Activated CD8-positive, alpha-beta memory T cell treated with anti-CD3 and anti-CD28 coated beads, Interleukin-2, amount 10 ng/mL, durations not matched to agents 7 days and 5 days (primary cell): ENCODE results near the gene MUC5AC. TPM values are rescaled to one million over a fixed set of nuclear protein-coding genes. Genes with fewer than 3 reads are reported as not detected.
A peak's percentile ranks its signal among the peaks of the same experiment; 100 is the strongest.
"Not testable (repeated sequence)": the region's sequence is repeated elsewhere in the genome, so short reads cannot be mapped to it uniquely, and the experiment has no call there.

ENCODE experiments used
- ATAC-seq: fragments of 150-1000 bp; cut with Tn5 transposase; one replicate; pipeline ENCODE4 v1.10.0; 2021; ENCODE audit warnings: moderate library complexity
- CTCF ChIA-PET: fragments of 350-600 bp; sonication (Branson Sonifier 250); formaldehyde crosslinking; loops from one replicate; lab custom pipeline; 2021; ENCODE audit warnings: antibody characterized with exemption; lab: Charles Lee
- DNase-seq: peaks from one replicate; pipeline ENCODE4 v3.0.0-alpha.2; 2020
- H3K27ac Mint-ChIP-seq: one replicate; pipeline ENCODE4 v1.8.0; 2021; ENCODE audit warnings: mild to moderate bottlenecking, mixed read lengths
- H3K27me3 Mint-ChIP-seq: one replicate; pipeline ENCODE4 v1.8.0; 2021; ENCODE audit warnings: mixed read lengths
- H3K36me3 Mint-ChIP-seq: one replicate; pipeline ENCODE4 v1.8.0; 2021; ENCODE audit warnings: mild to moderate bottlenecking, mixed read lengths
- H3K4me1 Mint-ChIP-seq: one replicate; pipeline ENCODE4 v1.8.0; 2021; ENCODE audit warnings: mixed read lengths
- H3K4me3 Mint-ChIP-seq: one replicate; pipeline ENCODE4 v1.8.0; 2021; ENCODE audit warnings: mild to moderate bottlenecking, moderate library complexity, mixed read lengths
- H3K9me3 Mint-ChIP-seq: one replicate; pipeline ENCODE4 v1.8.0; 2022; ENCODE audit warnings: low read depth, mixed read lengths
- total RNA-seq, 2 experiments: library from RNA; stranded (reverse); gene quantifications; one replicate each; pipeline ENCODE4 v1.2.3, GENCODE V29; 2021

MUC5AC gene
- total RNA-seq, 2 experiments from 2014 or later, result not detected

- Mint-ChIP-seq H3K27ac (no peak overlapping the region), H3K27me3 (peaks cover 4% of the 10 kb centered on the region), H3K9me3 (peaks cover 21% of the 10 kb centered on the region), H3K4me3 (no peak overlapping the region), H3K36me3 (no peaks in the 10 kb centered on the region), H3K4me1 (peaks cover 4% of the 10 kb centered on the region)
- ATAC-seq (no peak), DNase-seq (no peak)
- CTCF ChIA-PET, result no interaction called here
Measured at GRCh38 chr11:1147792-1148191, 10.0 kb upstream of the MUC5AC start.

GRCh38 chr11:1148752-1149180, 9.0 kb upstream of the MUC5AC start:
- ATAC-seq (no peak), DNase-seq (peak; percentile 34)
- H3K4me1 Mint-ChIP-seq, result peaks cover 5% of the 10 kb centered on the region
- peaks cover 4% of the 10 kb centered on the region for H3K27me3 Mint-ChIP-seq
- no peaks in the 10 kb centered on the region for H3K36me3 Mint-ChIP-seq
- no peak overlapping the region for H3K27ac Mint-ChIP-seq
- CTCF ChIA-PET, result no interaction called here
- no peak overlapping the region for H3K4me3 Mint-ChIP-seq
- H3K9me3 Mint-ChIP-seq, result peaks cover 14% of the 10 kb centered on the region

- H3K4me1 Mint-ChIP-seq, result peaks cover 5% of the 10 kb centered on the region
- H3K4me3 Mint-ChIP-seq, result no peak overlapping the region
- no peaks in the 10 kb centered on the region for H3K36me3 Mint-ChIP-seq
- no peak for ATAC-seq
- H3K9me3 Mint-ChIP-seq, result peaks cover 12% of the 10 kb centered on the region
- CTCF ChIA-PET, result no interaction called here
- DNase-seq, result peak; percentile 39
- peaks cover 4% of the 10 kb centered on the region for H3K27me3 Mint-ChIP-seq
- H3K27ac Mint-ChIP-seq, result no peak overlapping the region
Measured at GRCh38 chr11:1149545-1149944, 8.2 kb upstream of the MUC5AC start.

GRCh38 chr11:1150116-1150515, 7.6 kb upstream of the MUC5AC start:
- no peak for ATAC-seq
- Mint-ChIP-seq H3K4me1 (peaks cover 5% of the 10 kb centered on the region), H3K4me3 (no peak overlapping the region), H3K27ac (no peak overlapping the region), H3K9me3 (peaks cover 11% of the 10 kb centered on the region), H3K27me3 (peaks cover 4% of the 10 kb centered on the region), H3K36me3 (no peaks in the 10 kb centered on the region)
- CTCF ChIA-PET, result no interaction called here
- no peak for DNase-seq

GRCh38 chr11:1150769-1151365, 6.9 kb upstream of the MUC5AC start:
- Mint-ChIP-seq H3K27me3 (peaks cover 4% of the 10 kb centered on the region), H3K36me3 (no peaks in the 10 kb centered on the region), H3K9me3 (peaks cover 11% of the 10 kb centered on the region), H3K4me3 (no peak overlapping the region), H3K4me1 (peaks cover 5% of the 10 kb centered on the region), H3K27ac (no peak overlapping the region)
- CTCF ChIA-PET, result no interaction called here
- DNase-seq, result no peak
- no peak for ATAC-seq

- ATAC-seq, result no peak
- no peaks in the 10 kb centered on the region for H3K36me3 Mint-ChIP-seq
- no peak overlapping the region for H3K27ac Mint-ChIP-seq
- peaks cover 5% of the 10 kb centered on the region for H3K4me1 Mint-ChIP-seq
- CTCF ChIA-PET, result no interaction called here
- H3K4me3 Mint-ChIP-seq, result no peak overlapping the region
- H3K9me3 Mint-ChIP-seq, result peaks cover 11% of the 10 kb centered on the region
- DNase-seq, result peak; percentile 37
- H3K27me3 Mint-ChIP-seq, result peaks cover 4% of the 10 kb centered on the region
Measured at GRCh38 chr11:1151366-1152315, 6.1 kb upstream of the MUC5AC start.

- ATAC-seq (no peak), DNase-seq (peak; percentile 65)
- peaks cover 8% of the 10 kb centered on the region for H3K9me3 Mint-ChIP-seq
- no peak overlapping the region for H3K27ac Mint-ChIP-seq
- peaks cover 4% of the 10 kb centered on the region for H3K27me3 Mint-ChIP-seq
- H3K36me3 Mint-ChIP-seq, result no peaks in the 10 kb centered on the region
- CTCF ChIA-PET, result no interaction called here
- H3K4me1 Mint-ChIP-seq, result peaks cover 5% of the 10 kb centered on the region
- no peak overlapping the region for H3K4me3 Mint-ChIP-seq
Measured at GRCh38 chr11:1152316-1153104, 5.2 kb upstream of the MUC5AC start.

GRCh38 chr11:1153105-1153950, 4.4 kb upstream of the MUC5AC start:
- DNase-seq, result peak; percentile 33
- peak; percentile 29 for ATAC-seq

GRCh38 chr11:1153951-1154493, 3.7 kb upstream of the MUC5AC start:
- Mint-ChIP-seq H3K27me3 (peaks cover 4% of the 10 kb centered on the region), H3K4me1 (peaks cover 5% of the 10 kb centered on the region), H3K27ac (no peak overlapping the region), H3K36me3 (no peaks in the 10 kb centered on the region), H3K9me3 (no peaks in the 10 kb centered on the region), H3K4me3 (no peak overlapping the region)
- peak; percentile 31 for DNase-seq
- no peak for ATAC-seq
- CTCF ChIA-PET, result no interaction called here

More at GRCh38 chr11:1153105-1153950, 4.4 kb upstream of the MUC5AC start:
- Mint-ChIP-seq H3K27ac (no peak overlapping the region), H3K4me3 (no peak overlapping the region), H3K4me1 (peaks cover 5% of the 10 kb centered on the region), H3K27me3 (peaks cover 4% of the 10 kb centered on the region), H3K36me3 (no peaks in the 10 kb centered on the region), H3K9me3 (peaks cover under 1% of the 10 kb centered on the region)
- CTCF ChIA-PET, result no interaction called here

GRCh38 chr11:1154656-1155055, 3.1 kb upstream of the MUC5AC start:
- H3K4me3 Mint-ChIP-seq, H3K4me1 Mint-ChIP-seq, H3K27me3 Mint-ChIP-seq, DNase-seq, ATAC-seq, H3K36me3 Mint-ChIP-seq, H3K9me3 Mint-ChIP-seq, H3K27ac Mint-ChIP-seq, CTCF ChIA-PET: not testable (repeated sequence)

GRCh38 chr11:1155274-1155693, 2.5 kb upstream of the MUC5AC start:
- no peak for DNase-seq
- no peaks in the 10 kb centered on the region for H3K9me3 Mint-ChIP-seq
- H3K4me1 Mint-ChIP-seq, result peaks cover 5% of the 10 kb centered on the region
- peaks cover 4% of the 10 kb centered on the region for H3K27me3 Mint-ChIP-seq
- ATAC-seq, result no peak
- CTCF ChIA-PET, result no interaction called here
- H3K4me3 Mint-ChIP-seq, result no peak overlapping the region
- no peak overlapping the region for H3K27ac Mint-ChIP-seq
- H3K36me3 Mint-ChIP-seq, result no peaks in the 10 kb centered on the region

- Mint-ChIP-seq H3K27ac (no peak overlapping the region), H3K36me3 (no peaks in the 10 kb centered on the region), H3K4me3 (no peak overlapping the region), H3K4me1 (peaks cover 5% of the 10 kb centered on the region), H3K9me3 (no peaks in the 10 kb centered on the region), H3K27me3 (no peaks in the 10 kb centered on the region)
- CTCF ChIA-PET, result no interaction called here
- ATAC-seq (no peak), DNase-seq (peak; percentile 35)
Measured at GRCh38 chr11:1156506-1157340, 1.0 kb upstream of the MUC5AC start.
